ENCODE results near the gene PLBD1.

The PLBD1 gene

GRCh38 chr12:14564336-14564959 is 3.2 kb downstream of the PLBD1 start:
- no peak for DNase-seq (ENCODE audit: low spot score)

- DNase-seq (ENCODE audit: low spot score): no peak
These were observed 4.6 kb downstream of the PLBD1 start for GRCh38 chr12:14563046-14563445.

GRCh38 chr12:14562279-14562678 is 5.4 kb downstream of the PLBD1 start:
- DNase-seq (ENCODE audit: low spot score): no peak

DNA sequence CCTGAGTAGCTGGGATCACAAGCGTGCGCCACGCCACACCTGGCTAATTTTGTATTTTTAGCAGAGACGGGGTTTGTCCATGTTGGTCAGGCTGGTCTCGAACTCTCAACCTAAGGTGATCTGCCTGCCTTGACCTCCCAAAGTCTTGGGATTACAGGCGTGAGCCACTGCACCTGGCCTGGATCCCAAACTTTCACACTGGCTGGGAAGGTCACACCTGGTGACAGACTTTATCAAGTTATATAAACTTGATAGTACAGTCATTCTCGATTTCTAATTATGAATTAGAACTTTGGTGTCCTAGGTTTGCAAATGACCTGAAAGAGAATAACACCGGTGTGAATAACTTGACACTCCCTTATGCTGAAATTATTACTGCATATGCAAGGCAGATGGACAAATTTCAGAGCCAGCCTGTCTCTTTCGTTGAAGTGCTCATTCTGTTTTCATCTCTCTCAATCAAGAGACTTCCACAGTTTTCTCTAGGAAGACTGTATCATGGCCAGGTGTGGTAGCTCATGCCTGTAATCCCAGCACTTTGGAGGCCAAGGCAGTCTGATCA is 5.9 kb downstream of the PLBD1 start:
- DNase-seq (ENCODE audit: low spot score): no peak

GRCh38 chr12:14560904-14561574 is 6.6 kb downstream of the PLBD1 start:
- no peak for DNase-seq (ENCODE audit: low spot score)

- no peak for DNase-seq (ENCODE audit: low spot score)
These were observed 9.2 kb downstream of the PLBD1 start for GRCh38 chr12:14558473-14558959.

GRCh38 chr12:14557966-14558365 is 9.7 kb downstream of the PLBD1 start:
- no peak for DNase-seq (ENCODE audit: low spot score)

DNA sequence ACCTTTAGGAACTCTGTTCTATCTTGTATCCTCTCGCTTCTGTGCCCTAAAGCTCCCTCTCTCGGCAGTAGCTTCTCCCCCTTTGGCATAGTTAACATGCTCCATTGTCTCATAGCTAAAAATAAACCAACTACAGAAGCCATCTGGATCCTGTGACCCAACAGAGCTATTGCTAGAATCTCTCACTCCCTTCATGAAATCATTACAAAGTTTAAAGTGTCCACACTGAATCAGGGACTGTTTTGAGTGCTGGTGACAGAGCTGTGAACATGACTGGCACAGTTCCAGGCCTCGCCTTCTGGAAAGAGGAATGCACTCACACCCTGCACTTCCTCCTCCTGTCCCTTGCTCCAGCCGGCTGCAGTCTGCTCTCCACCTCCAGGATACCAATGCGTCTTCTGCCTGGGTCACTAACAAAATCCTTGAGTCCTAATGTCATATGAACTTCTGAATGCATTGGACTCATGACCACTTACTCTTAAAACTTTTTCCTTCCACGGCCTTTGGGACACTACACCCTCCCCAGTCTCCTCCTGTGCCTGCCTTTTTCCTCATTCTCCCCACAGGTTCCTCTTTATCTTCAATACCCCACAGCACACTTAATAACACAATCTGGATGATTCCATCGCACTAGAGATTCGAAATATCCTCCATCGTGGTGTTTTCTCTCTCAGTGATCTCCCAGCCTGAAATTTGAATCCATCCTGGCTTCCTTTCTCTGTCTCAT is 13.2 kb downstream of the PLBD1 start:
- peak; percentile 90 for DNase-seq (ENCODE audit: low spot score)

DNA sequence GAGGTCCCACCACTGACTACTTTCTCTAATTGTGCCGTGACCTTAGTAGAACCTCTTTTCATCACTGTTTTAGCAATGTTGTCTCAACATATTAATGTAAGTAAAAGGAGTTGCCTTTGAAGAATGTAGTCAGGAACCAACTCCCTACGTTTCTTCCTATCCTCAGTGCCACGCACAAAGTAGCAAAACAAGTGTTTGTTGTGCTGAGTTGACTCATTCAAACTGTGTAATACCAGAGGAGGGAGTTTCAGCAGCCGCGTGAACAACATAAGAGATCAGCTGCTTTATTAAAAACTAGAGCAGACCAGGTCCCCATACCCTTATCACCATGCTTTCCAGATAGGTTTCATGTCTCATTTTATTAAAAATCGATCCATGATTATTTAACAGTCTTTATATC is 19.1 kb downstream of the PLBD1 start:
- no peak for DNase-seq (ENCODE audit: low spot score)

- DNase-seq (ENCODE audit: low spot score): no peak
These were observed 20.1 kb downstream of the PLBD1 start for GRCh38 chr12:14547571-14547970.

- no peak for DNase-seq (ENCODE audit: low spot score)
These were observed 22.2 kb downstream of the PLBD1 start for GRCh38 chr12:14545144-14546124.

- DNase-seq (ENCODE audit: low spot score): peak; percentile 33
These were observed 26.8 kb downstream of the PLBD1 start for GRCh38 chr12:14540801-14541462.

DNA sequence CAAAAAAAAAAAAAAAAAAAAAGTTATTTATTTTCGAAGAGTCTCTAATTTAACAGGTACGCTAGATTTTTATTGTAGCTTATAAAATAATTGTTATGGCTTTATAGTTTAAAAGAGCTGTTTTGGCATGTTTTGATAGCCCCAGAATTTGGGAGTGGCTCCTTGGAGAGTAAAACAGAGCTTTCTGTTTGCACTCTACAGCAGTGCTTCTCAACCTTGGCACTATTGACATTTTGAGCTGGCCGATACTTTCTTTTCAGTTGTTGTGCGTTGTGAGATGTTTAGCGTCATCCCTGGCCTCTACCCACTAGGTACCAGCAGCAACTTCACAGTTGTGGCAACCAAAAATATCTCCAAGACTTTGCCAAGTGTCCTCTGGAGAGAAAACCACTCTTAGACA is 30.6 kb downstream of the PLBD1 start:
- no peak for DNase-seq (ENCODE audit: low spot score)

DNA sequence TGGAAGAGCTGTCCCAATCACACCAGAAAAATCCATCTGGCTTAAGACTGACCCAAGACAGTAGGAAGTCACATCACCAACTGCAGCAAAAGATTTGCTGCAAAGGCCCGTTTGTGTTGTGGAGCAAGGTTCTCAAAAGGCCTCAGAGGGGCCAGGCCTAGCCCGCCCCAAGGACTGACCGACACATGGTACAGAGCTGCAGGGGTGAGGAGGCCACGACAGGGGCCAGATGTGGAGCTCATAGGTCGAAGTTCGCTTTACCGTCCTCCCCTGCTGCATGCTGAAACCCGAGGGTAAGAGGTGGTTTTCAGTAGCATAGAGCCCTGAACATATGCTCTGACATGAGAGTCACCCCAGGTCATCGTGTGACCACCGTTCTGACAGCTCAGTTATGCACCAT is 35.5 kb downstream of the PLBD1 start:
- DNase-seq (ENCODE audit: low spot score): no peak

- DNase-seq (ENCODE audit: low spot score): no peak
These were observed 41.7 kb downstream of the PLBD1 start for GRCh38 chr12:14525964-14526363.

DNA sequence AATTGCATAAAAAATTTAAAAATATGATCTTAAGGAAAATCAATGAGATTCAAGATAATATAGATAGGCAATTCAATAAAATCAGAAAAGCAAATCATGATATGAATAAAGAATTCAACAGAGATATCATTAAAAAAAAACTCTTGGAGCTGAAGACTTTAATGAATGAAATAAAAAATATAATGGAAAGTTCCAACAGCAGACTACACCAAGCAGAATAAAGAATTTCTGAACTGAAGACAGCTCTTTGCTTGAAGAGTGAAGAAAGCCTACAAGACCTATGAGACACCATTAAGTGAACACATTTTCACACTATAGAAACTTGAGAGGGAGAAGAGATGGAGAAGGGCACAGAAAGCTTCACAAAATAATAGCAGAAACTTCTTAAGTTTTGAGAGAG is 45.9 kb downstream of the PLBD1 start:
- no peak for DNase-seq (ENCODE audit: low spot score)

DNA sequence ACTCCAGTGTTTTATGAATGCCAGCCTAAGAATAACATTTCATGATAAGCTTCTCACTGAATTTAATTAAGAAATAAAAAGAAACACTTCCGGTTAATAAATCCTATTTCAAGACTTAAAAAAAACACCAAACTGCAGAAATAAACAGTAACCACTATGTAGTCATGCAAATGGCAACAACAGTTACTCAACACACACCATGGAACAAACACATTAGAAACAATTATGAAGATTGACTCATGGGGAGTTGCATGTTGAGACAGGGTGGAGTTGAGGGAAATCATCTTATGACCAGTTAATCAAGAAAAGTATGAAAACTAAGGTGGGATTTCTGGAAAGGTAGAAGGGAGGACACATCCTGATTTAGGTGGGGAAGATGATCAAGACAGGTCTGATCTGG is 52.7 kb downstream of the PLBD1 start:
- no peak for DNase-seq (ENCODE audit: low spot score)

DNA sequence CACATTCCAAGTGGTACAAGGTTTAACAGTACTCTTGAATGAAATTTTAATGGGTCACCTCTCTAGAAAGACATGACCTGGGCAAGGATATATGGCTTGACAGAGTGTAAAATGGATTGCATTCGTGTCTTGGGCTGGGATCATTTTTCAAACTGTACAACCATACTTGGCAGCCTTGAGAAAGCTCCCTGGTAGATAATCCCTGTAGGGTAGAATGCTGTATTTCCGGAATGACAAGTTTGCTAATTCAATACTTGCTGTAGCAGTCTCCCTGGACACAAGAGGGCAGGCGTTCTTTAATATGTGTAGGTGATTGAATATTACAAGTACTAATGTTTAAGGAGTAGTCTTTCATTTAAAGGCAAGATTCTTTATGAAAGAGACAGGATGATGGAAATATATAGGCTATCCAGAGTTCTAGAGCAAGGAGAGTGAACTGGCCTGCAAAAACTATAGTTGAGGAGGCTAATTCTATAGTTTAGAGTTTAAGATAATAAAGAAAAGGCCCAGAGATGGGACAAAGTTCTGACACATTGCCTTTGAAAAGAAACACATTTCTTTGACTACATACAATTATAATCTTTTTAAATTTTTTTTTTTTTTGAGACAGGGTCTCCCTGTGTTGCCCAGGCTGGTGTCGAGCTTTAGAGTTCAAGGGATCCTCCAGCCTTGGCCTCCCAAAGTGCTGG is 53.4 kb downstream of the PLBD1 start:
- DNase-seq (ENCODE audit: low spot score): peak; percentile 74

GRCh38 chr12:14510574-14510973 is 57.1 kb downstream of the PLBD1 start:
- no peak for DNase-seq (ENCODE audit: low spot score)

Measured in kidney tubule cell (primary cell).